ENCODE data around the gene DCTD.

Gene DCTD

GRCh38 chr4:182930889-182931288, 13.7 kb upstream of the DCTD start:
- Histone ChIP-seq H2AFZ (ENCODE audit: low read length) (no peak overlapping the region), H3K9me3 (replicated peaks; ENCODE audit: insufficient read depth, low read length) (no peaks in the 10 kb centered on the region), H3K27me3 (replicated peaks; ENCODE audit: insufficient read depth, low read length) (no peaks in the 10 kb centered on the region), H3K79me2 (ENCODE audit: low read length) (no peaks in the 10 kb centered on the region), H3K9me2 (replicated peaks; ENCODE audit: insufficient read depth, low read length) (no peaks in the 10 kb centered on the region), H3F3A (ENCODE audit: insufficient read depth, low read length) (no peaks in the 10 kb centered on the region), H3K36me3 (replicated peaks; ENCODE audit: insufficient read depth, low read length) (no peaks in the 10 kb centered on the region), H3K4me2 (ENCODE audit: low read depth, low read length) (no peak overlapping the region), H3K4me3 (ENCODE audit: low read length) (no peak overlapping the region), H3K9ac (ENCODE audit: low read length) (no peak overlapping the region), H4K20me1 (ENCODE audit: insufficient read depth, low read length) (no peaks in the 10 kb centered on the region), H3K27ac (ENCODE audit: low read length) (no peak overlapping the region), H3K4me1 (ENCODE audit: low read length) (no peaks in the 10 kb centered on the region)
- no peak for DNase-seq
- TF ChIP-seq EZH2 (optimal IDR thresholded peaks at IDR 0.05; ENCODE audit: low read depth, low read length) (no peak), EZH2phosphoT487 (IDR thresholded peaks at IDR 0.05; ENCODE audit: low read length) (no peak)
- TF ChIP-seq, protein P1, sequence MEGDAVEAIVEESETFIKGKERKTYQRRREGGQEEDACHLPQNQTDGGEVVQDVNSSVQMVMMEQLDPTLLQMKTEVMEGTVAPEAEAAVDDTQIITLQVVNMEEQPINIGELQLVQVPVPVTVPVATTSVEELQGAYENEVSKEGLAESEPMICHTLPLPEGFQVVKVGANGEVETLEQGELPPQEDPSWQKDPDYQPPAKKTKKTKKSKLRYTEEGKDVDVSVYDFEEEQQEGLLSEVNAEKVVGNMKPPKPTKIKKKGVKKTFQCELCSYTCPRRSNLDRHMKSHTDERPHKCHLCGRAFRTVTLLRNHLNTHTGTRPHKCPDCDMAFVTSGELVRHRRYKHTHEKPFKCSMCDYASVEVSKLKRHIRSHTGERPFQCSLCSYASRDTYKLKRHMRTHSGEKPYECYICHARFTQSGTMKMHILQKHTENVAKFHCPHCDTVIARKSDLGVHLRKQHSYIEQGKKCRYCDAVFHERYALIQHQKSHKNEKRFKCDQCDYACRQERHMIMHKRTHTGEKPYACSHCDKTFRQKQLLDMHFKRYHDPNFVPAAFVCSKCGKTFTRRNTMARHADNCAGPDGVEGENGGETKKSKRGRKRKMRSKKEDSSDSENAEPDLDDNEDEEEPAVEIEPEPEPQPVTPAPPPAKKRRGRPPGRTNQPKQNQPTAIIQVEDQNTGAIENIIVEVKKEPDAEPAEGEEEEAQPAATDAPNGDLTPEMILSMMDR (IDR thresholded peaks at IDR 0.05; ENCODE audit: low read length), result no peak

DNA sequence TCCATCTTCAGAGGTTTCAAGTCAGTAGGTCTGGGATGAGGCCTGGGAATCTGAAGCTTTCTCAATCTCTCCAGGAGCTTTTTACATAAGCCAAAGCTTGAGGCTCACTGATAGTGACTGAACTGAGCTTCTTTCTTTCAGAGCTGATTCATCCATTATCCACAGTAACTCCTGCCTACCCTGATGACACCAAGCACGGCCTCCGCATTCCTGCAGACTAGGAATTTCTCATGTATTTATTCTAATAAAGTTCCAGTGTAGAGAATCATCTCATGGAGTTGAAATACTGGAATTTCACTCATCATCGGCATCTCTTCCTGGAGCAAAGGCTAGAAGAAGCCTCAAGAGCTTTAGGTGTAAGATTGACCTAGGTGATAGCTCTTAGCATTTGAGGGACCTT, 12.1 kb upstream of the DCTD start:
- Histone ChIP-seq H3K27me3 (replicated peaks; ENCODE audit: insufficient read depth, low read length) (no peaks in the 10 kb centered on the region), H3K27ac (ENCODE audit: low read length) (no peak overlapping the region), H3K9ac (ENCODE audit: low read length) (no peak overlapping the region), H3K9me3 (replicated peaks; ENCODE audit: insufficient read depth, low read length) (no peaks in the 10 kb centered on the region), H3K4me2 (ENCODE audit: low read depth, low read length) (no peak overlapping the region), H3K4me1 (ENCODE audit: low read length) (no peaks in the 10 kb centered on the region), H3K4me3 (ENCODE audit: low read length) (no peak overlapping the region), H3F3A (ENCODE audit: insufficient read depth, low read length) (no peaks in the 10 kb centered on the region), H4K20me1 (ENCODE audit: insufficient read depth, low read length) (no peaks in the 10 kb centered on the region), H2AFZ (ENCODE audit: low read length) (no peak overlapping the region), H3K36me3 (replicated peaks; ENCODE audit: insufficient read depth, low read length) (no peaks in the 10 kb centered on the region), H3K9me2 (replicated peaks; ENCODE audit: insufficient read depth, low read length) (no peaks in the 10 kb centered on the region), H3K79me2 (ENCODE audit: low read length) (no peaks in the 10 kb centered on the region)
- TF ChIP-seq EZH2phosphoT487 (IDR thresholded peaks at IDR 0.05; ENCODE audit: low read length), result no peak
- TF ChIP-seq, protein P1 (IDR thresholded peaks at IDR 0.05; ENCODE audit: low read length), result no peak
- no peak for TF ChIP-seq EZH2 (optimal IDR thresholded peaks at IDR 0.05; ENCODE audit: low read depth, low read length)
- DNase-seq, result no peak

- DNase-seq, result no peak
- Histone ChIP-seq H3K36me3 (replicated peaks; ENCODE audit: insufficient read depth, low read length) (no peaks in the 10 kb centered on the region), H3K4me3 (ENCODE audit: low read length) (no peak overlapping the region), H3K27me3 (replicated peaks; ENCODE audit: insufficient read depth, low read length) (no peaks in the 10 kb centered on the region), H3F3A (ENCODE audit: insufficient read depth, low read length) (no peaks in the 10 kb centered on the region), H3K9ac (ENCODE audit: low read length) (no peak overlapping the region), H4K20me1 (ENCODE audit: insufficient read depth, low read length) (no peaks in the 10 kb centered on the region), H3K9me2 (replicated peaks; ENCODE audit: insufficient read depth, low read length) (no peaks in the 10 kb centered on the region), H3K4me2 (ENCODE audit: low read depth, low read length) (no peak overlapping the region), H3K9me3 (replicated peaks; ENCODE audit: insufficient read depth, low read length) (no peaks in the 10 kb centered on the region), H3K79me2 (ENCODE audit: low read length) (no peaks in the 10 kb centered on the region), H2AFZ (ENCODE audit: low read length) (no peak overlapping the region), H3K27ac (ENCODE audit: low read length) (no peak overlapping the region), H3K4me1 (ENCODE audit: low read length) (no peaks in the 10 kb centered on the region)
- no peak for TF ChIP-seq EZH2 (optimal IDR thresholded peaks at IDR 0.05; ENCODE audit: low read depth, low read length)
- TF ChIP-seq, protein P1 (IDR thresholded peaks at IDR 0.05; ENCODE audit: low read length), result peak; percentile 42
Measured at GRCh38 chr4:182928061-182928460, 10.9 kb upstream of the DCTD start.

Data from MM.1S (cell line).